Stimulated activated CD8-positive, alpha-beta memory T cell treated with anti-CD3 and anti-CD28 coated beads, Interleukin-12 subunit alpha, Interleukin-12 subunit beta, amount 100 ng/mL, for 1 hour (primary cell): ENCODE data around the gene DEPDC5.

Experiments used
- DNase-seq: peaks from one replicate; pipeline ENCODE4 v3.0.0-alpha.2; 2020; ENCODE audit warnings: low read depth

The DEPDC5 gene

DNA sequence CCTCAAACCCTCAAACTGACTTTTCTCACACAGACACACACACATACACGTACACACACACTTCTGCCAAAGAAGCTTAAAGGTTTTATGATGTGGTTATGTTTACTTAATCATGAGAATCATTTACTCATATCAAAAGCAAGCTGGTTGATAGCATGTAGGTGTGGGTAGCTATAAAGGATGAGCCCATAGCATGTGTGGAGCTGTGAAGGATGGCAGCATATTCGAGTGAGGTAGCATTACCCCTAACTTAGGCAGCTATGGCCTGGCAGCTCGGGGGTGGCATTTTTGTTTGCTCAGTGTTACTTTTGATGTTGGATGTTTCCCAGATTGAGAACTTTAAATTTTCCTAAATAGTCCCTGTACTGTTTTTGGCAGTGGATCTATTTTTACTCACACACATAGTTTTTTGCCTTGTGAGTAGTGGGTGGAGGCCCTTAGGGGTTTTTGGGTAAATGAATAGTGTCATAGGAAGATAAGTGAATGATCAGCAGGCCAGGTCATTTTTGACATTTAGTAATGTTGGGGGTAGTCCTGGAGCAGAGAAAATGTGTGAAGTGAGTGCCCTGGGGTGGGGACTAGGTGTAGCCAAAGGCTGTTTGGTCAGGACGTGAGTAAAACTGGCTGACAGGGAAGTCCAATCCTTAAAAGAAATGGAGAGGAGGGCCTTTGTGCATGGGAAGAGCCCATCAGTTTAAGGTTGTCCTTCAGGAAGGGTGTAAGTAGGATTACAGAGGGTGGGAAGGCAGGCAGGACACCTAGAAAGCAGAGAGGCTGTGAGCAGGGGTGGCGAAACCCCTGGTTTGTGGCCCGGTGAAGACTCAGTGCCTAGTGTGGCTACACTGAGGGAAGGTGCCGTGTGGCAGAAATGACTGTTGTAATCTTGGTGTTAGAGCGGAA is 197.6 kb downstream of the DEPDC5 start:
- DNase-seq, result no peak

DNA sequence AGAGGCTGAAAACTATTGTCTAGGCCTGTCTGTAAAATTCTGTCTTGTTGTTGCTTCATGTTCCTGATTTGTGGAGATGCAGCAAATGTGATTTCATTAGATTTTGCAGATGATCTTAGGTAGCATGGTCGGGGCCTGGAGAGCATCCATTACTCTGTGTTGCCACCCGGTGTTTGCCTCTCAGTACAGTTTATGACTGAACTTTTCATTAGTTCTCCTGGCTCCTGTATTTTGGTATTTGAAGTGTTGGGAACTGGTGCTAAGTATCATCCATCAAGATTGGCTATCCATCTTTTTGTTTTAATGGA is 198.2 kb downstream of the DEPDC5 start:
- DNase-seq, result no peak

DNA sequence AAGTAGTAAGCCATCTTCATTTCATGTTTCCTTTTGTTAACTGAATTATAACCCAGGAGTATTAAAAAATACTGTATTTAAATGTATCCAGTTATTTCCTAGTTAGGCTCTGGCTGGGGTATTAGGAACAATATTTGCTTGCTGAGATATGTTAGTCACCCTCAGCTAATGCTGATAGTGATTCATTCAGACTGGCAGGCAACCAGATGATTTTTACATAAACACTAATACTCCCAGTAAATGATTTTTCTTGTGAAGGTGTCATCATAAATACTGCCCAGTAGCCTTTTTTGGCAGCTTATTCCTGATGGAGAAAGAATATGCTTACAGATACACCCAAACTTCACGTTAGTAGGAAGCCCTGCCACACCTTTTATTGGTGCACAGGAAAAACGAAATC is 198.7 kb downstream of the DEPDC5 start:
- DNase-seq, result no peak

DNA sequence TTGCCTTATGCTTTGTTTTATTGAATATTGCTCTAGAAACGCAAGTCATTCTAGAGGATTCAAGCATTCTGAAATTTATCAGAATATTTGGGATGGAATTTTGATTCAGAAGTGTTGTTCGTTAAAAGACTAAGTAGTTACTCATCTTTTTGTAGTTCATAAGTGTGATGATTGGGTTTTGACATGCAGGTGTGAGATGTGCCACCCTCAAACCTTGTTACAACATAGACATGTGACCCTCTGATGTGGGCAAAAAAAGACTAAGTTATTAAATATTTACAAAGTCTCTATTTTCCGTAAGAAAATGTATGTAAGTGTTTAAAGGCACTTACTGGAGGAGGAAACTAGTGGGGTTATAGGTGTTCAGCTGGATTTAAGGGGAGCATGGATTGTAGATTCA is 199.4 kb downstream of the DEPDC5 start:
- DNase-seq, result no peak

DNA sequence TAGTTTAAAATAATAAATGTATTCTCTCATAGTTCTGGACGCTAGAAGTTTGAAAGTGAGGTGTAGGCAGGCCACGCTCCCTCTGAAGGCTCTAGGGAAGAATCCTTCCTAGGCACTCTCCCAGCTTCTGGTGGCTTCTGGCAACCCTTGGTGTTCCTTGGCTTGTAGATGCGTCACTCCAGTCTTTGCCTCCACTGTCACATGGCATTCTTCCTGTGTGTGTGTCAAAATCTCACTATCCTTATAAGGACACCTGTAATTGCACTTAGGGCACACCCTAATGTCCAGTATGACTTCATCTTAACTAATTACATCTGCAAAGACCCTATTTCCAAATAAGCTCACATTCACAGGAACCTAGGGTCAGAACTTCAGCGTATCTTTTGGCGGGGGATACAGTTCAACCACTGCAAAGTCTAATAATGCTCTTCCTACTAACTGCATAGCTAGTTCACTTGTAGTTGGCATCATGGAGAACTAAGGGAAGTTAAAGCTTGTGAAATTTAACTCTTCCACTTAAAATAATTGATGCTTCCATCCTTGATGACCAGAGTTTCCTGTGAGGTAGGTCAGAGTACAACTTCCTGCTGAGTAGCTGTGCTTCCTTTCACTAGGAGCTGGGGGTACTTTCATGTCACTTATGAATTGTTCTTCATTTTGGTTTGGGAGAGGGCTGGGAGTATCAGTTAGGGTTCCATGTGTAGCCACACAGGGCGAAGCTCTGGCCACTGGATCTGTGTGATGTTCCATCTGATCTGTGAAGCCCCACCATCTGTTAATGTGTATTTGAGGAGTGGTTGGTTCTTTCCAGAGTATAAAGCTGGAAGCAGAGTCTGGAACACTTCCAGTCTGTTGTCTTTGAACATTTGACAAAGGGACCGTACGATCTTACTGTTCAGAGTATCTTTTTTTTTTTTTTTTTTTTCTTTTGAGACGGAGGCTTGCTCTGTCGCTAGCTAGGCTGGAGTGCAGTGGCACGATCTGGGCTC is 201.0 kb downstream of the DEPDC5 start:
- no peak for DNase-seq

DNA sequence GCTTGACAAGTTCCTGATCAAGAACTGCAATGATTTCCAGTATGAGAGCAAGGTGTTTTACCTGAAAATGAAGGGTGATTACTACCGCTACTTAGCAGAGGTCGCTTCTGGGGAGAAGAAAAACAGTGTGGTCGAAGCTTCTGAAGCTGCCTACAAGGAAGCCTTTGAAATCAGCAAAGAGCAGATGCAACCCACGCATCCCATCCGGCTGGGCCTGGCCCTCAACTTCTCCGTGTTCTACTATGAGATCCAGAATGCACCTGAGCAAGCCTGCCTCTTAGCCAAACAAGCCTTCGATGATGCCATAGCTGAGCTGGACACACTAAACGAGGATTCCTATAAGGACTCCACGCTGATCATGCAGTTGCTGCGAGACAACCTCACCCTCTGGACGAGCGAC is 202.5 kb downstream of the DEPDC5 start:
- DNase-seq, result no peak
